NCI-H526 treated with DMSO at 0.1 percent for 48 hours (cell line): Measurements from ENCODE around the gene FAM83D.
"Not testable (repeated sequence)": the region's sequence is repeated elsewhere in the genome, so short reads cannot be mapped to it uniquely, and the experiment has no call there.

ENCODE experiments used
- DNase-seq: peaks from one replicate; lab custom pipeline; 2025; lab: John Stamatoyannopoulos, UW

Gene FAM83D

GRCh38 chr20:38963745-38964144 lies 37.5 kb downstream of the FAM83D start:
- DNase-seq = no peak

DNA sequence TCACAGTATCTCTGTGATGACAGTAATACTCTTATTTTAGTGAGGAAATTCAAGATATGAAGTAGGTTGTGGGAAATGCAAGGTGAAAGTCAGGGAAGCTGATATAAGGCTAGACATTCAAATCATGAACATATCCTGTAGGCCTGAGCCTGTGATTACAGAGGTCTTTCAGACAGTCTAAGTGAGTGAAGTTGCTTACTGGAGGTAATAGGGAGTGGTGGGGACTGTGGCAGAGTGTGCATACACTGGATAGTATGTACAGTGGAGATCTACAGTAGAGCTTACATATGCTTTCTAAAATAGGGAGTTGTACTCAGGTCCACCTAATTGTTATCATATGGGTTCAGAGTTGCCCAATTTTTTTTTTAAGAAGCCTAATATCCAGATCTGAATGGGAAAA lies 39.0 kb downstream of the FAM83D start:
- DNase-seq = no peak

DNA sequence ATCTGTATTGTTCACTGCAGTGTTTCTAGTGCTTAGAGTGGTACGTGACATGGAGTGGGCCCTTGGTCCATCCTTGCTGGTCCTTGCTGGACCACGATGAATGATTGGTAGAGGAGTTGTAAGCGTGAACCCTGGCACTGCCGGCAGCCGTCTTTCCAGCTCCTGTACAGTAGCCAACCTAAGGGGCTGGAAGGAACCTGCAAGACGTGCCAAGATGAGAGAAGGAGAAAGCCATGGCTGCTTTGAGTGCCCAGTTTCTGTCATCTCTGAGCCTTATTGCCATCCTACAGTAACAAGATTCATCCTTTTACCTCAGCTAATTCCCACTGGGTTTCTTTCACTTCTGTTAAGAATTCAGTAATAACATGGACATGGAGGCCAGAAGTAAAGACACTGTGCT lies 41.9 kb downstream of the FAM83D start:
- no peak for DNase-seq

- no peak for DNase-seq
These were observed 43.5 kb downstream of the FAM83D start for GRCh38 chr20:38969708-38970107.

DNA sequence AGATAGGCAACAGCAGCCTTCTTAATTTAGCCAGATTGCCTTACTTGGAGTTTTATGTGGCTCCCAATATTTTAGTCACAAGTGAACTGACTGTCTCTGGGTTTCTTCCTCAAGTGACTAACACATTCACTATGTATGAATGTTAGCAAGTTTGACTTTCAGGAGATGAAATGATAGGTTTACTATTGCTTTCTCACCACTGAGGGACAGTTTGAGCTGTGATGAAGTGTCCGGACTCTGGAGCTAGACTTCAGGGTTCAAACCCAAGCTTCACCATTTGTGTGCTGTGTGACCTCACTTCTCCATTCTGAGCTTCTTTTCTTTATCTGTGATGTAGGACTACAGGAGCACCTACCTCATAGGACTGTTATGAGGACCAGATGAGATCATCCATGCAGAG lies 44.1 kb downstream of the FAM83D start:
- DNase-seq = no peak

GRCh38 chr20:38973107-38973506 lies 46.9 kb downstream of the FAM83D start:
- DNase-seq = no peak

DNA sequence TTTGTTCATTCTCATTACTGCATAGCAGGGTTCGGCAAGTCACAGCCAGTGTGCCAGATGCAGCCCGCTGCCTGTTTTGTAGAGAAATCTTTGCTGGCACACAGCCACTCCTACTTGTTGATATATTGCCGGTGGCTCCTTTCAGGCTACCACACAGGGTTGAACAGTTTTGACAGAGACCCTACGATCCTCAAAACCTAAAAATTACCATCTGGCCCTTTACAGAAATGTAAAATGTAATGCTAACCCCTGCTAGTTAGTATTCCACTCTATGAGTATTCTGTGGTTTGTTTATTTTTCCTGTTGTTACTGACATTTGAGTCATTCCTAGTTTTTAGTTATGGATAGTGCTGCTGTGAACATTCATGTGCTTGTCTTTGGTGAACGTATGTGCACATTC lies 47.4 kb downstream of the FAM83D start:
- DNase-seq = no peak

DNA sequence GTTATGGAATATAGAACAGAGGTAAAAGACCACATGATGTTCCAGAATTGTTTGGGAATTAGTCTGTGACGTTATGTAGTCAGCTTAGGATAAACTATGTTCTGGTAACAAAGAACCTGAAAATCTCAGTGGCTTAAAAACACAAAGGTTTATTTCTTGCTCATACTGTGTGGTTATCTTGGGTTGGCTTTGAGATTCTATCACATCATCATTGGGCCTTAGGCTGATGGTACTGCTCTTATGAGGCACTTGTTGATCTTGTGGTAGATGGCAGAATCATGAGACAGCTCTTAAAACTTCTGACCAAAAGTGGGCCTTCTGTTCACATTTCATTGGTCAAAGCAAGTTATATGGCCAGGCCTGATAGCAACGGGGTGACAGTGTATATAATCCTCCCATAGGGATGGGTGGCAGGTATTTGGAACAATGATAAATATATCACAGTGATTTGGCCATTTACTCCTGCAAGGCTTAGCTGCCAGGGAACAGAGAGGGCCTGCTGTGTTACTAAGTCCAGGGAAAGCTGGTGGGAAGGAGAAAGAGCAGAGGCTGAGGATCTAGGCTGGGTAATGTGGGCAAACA lies 49.4 kb downstream of the FAM83D start:
- no peak for DNase-seq

GRCh38 chr20:38979434-38979833 lies 53.2 kb downstream of the FAM83D start:
- DNase-seq = no peak

DNA sequence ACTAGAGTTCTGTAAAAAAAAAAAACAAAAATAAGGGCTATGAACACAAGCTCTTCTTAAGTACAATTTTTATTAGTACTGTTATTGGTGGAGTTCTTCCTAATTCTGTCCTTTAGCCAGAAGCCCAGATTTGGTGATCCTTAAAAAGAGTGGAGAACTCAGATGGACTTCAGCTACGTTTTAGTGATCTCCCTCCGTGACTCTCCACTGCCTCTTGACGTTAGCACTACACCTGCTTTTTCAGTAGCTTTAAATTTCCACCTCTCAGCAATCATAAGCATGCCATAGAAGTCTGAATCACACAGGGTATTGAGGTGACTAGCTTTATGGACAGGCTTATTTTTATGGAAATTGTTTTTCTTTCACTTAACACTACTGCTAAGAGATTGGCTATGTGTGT lies 53.6 kb downstream of the FAM83D start:
- DNase-seq = no peak

- DNase-seq = no peak
These were observed 56.1 kb downstream of the FAM83D start for GRCh38 chr20:38982291-38982690.

GRCh38 chr20:38985060-38985459 lies 58.8 kb downstream of the FAM83D start:
- no peak for DNase-seq

GRCh38 chr20:38985603-38986170 lies 59.5 kb downstream of the FAM83D start:
- no peak for DNase-seq

DNA sequence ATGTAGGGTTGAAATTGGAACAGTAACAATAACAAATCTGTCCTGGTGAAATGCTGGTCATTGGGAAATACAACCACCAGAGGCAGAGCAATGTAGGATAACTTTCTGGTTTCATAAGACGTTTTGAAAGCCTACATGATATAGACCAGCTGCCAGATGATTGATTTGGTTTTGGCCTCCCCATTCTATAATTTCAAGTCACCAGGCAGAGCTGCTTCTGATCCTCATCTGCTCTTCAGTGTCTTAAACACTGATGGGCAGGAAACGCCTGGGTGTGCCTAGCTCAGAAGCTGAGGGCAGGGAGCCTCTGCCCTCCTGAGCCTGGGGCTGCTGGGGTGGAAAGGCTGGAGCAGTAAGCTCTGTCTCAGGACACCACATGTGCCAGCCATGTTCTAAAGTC lies 60.4 kb downstream of the FAM83D start:
- no peak for DNase-seq

GRCh38 chr20:38987777-38988176 lies 61.6 kb downstream of the FAM83D start:
- peak; percentile 33 for DNase-seq

- no peak for DNase-seq
These were observed 64.5 kb downstream of the FAM83D start for GRCh38 chr20:38990728-38991127.

DNA sequence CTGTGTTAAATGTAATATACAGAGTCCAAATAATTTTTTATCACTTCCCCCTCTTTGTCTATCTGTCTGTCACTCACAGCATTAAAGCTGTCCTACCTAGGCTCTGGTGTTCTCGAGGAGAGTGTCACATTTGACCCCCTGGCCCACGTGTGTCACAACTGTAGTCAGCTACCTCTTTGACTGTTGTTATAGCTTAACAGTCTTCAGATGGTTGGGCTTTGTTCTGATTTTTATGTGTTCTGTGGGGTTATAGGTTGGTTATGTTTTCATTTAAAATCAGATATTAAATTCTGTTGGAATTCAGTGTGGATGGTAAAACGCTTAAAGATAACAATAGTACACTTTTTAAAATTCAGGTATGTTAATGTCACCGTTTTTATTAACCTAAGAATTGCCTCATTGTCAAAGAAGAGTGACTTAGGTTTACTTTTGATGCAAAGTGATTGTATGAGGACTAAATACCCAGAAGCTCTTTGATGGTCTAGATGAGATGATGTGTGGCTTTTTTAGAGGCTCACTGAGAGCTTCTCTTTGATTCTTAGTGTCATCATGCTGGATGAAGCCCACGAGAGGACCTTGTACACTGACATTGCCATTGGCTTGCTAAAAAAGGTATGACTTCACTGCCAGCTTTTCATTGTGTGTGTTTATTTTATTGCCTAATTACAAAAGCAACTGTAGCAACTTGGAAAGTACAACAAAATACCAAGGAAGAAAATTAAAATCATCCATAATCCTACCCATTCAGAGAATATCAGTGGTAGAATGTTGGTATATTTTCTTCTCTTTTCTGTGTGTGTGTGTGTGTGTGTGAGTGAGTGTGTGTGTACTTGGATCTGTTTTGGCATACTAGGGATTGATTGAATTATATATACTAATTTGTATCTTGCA lies 65.8 kb downstream of the FAM83D start:
- no peak for DNase-seq

- no peak for DNase-seq
These were observed 69.4 kb downstream of the FAM83D start for GRCh38 chr20:38995536-38996044.

- DNase-seq = not testable (repeated sequence)
These were observed 70.6 kb downstream of the FAM83D start for GRCh38 chr20:38996866-38997265.

GRCh38 chr20:38997622-38998021 lies 71.4 kb downstream of the FAM83D start:
- no peak for DNase-seq

- no peak for DNase-seq
These were observed 73.0 kb downstream of the FAM83D start for GRCh38 chr20:38999217-38999616.

GRCh38 chr20:38999965-39000910 lies 74.0 kb downstream of the FAM83D start:
- DNase-seq = no peak
